ENCODE results near the gene SLC35E1.

DNA sequence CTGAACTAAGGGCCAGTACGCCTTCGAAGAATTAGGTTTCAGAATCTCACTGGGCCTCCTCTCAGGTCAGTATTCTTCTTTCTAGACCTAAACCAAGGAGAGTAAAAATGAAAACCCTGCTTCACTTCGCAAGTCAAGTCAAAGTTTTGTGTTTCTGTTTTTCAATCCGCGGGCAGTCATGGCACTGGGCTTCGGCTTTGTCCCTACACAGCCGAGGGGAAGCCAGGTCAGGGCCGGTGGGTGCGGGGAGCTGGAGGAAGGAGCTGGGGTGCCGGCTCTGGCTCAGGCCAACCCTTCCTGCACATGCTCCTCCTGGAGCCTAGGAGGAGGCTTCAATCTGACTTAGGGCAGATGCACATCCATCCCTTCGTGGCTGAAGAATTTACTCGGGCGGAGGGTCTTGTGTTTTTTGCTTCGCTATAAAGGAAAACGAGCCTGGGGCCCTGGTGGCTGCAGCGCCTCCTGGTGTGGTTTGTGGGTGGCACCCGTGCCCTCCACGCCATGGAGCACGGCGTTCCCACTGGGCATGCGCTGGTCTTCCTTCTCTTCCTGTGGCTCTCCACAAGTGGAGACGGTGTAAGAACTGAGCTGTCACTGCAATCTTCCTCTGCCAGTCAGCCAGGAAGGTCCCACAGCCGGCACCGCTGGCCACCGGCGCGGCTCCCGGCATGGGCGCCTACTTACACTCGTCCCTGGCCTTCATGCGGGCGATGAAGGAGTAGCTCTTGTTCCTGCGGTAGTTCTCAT, 53.6 kb downstream of the SLC35E1 start:
- TF ChIP-seq POLR2A (IDR thresholded peaks at IDR 0.05; ENCODE audit: low read length), result no peak
- no peak for TF ChIP-seq GATA1 (IDR thresholded peaks at IDR 0.05; ENCODE audit: low read depth, low read length)
